ENCODE results near the gene PSG1.
"Not testable (repeated sequence)": the region's sequence is repeated elsewhere in the genome, so short reads cannot be mapped to it uniquely, and the experiment has no call there.

The PSG1 gene

GRCh38 chr19:42880621-42881020, 1.1 kb upstream of the PSG1 start:
- not testable (repeated sequence) for DNase-seq

DNA sequence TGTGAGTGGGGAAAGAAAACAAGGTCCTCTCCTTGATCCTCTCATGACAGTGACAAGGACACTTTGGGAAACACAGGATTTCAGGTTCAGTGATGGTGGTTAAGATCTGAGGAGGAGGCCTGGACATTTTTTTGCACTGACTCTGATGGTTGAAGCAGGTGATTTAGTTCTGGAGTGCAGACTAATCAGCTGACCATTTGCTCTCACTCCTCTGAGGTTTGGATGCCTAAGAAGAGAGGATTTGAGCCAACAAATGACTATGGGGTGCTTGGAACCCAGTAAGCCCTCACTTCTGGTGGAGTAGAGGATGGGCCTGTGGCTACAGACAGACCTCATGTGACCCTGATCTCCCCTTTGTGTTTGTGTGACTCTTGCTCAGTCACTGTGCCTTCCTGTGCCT, 2.9 kb downstream of the PSG1 start:
- not testable (repeated sequence) for DNase-seq

GRCh38 chr19:42875881-42876280, 3.6 kb downstream of the PSG1 start:
- DNase-seq = not testable (repeated sequence)

GRCh38 chr19:42874901-42875813, 4.4 kb downstream of the PSG1 start:
- DNase-seq = not testable (repeated sequence)

DNA sequence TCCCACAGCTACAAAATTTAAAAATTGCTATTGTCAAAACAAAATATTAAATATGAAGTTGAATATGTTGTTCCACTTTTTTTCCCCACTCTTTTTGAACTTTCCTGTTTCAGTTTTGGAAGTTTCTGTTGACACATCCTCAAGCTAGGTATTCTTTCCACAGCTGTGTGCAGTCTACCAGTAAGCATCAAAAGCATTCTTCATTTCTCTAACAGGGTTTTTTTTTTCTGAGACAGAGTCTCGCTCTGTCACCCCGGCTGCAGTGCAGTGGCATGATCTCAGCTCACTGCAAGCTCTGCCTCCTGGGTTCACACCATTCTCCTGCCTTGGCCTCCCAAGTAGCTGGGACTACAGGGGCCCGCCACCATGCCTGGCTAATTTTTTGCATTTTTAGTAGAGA, 5.4 kb downstream of the PSG1 start:
- DNase-seq = not testable (repeated sequence)

DNA sequence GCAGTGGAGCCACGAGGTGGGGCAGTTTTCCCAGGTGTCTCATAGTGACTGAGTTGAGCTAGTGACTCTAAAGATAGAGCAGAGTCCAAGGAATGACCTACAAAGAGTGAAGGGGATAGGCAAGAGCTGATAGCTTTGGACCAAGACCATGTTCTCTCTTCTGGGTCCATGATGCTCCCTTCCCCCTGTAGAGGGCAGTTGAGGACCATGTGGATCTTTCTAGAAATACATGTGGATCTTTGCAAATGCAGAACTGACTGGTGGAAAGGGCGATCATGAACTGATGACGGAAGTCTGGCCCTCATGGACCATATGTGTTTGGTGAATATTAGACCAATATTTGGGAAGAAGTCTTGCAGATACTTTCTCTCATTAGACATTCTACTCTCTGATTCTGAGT, 6.9 kb downstream of the PSG1 start:
- no peak for DNase-seq

GRCh38 chr19:42857544-42857867, 22.0 kb downstream of the PSG1 start:
- no peak for DNase-seq

DNA sequence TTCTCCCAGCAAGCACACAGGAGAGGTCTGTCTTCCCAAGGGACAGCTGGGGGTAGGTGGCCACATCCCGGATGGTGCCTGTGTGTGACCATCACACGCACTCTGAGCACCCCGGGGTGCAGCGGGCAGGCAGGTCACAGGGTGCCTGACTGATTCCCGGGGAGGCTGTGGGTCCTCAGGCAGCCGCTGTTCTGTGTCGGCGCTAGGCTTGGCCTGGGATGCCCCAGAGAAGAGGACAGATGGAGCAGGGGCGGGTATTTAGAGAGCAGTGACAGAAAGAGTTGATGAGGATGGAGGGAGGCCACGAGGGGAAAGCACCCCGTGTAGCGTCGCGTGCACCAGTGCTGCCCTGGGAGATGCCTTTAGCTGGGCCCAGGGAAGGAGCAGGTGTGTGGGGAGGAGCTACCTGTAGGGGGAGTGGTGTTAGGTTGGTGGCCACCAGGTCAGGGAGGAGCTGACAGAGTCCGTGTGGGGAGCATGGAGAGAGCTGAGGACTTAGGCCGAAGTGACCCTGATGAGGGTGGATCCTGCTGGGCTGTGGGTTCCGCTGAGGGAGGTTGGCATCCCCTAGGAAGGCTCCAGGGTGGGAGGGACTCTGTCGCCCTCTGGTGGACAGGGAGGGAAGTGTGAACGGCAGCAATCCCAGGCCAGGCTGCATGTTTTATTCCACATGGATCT, 22.5 kb downstream of the PSG1 start:
- DNase-seq = not testable (repeated sequence)

GRCh38 chr19:42854745-42855144, 24.8 kb downstream of the PSG1 start:
- DNase-seq = not testable (repeated sequence)

DNA sequence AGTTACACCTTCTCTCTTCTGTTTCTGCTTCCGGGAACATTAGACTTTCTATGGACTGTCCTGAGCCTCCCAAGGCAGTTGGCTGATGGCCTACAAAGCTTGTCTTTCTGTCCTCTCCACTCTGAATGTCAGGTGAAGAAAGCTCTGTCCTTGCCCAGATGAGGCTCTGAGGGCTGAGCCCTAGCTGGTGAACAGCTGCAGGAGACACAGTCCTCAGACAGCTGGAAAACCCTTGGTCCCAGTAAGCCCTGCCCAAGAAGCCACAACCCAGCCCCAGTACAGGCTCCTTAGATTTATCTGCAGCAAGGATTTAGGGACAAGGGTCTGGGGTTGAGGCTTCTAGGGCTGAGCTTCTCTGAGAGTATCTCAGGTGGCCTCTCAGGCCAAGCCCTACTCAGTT, 26.3 kb downstream of the PSG1 start:
- DNase-seq = not testable (repeated sequence)

DNA sequence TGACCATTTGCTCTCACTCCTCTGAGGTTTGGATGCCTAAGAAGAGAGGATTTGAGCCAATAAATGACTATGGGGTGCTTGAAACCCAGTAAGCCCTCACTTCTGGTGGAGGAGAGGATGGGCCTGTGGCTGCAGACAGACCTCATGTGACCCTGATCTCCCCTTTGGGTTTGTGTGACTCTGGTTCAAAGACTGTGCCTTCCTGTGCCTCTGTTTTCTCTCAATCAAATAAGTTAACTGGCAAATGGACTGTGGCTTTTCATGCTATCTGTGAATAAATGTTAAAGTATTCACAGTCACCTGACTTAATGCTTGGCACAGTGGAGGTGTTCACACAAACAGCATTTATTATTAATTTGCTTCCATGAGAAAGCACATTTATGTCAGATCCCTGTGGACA, 26.7 kb downstream of the PSG1 start:
- not testable (repeated sequence) for DNase-seq

- not testable (repeated sequence) for DNase-seq
Measured at GRCh38 chr19:42851718-42852280, 27.7 kb downstream of the PSG1 start.

GRCh38 chr19:42850981-42851717, 28.4 kb downstream of the PSG1 start:
- DNase-seq = no peak

- no peak for DNase-seq
Measured at GRCh38 chr19:42846597-42846996, 32.9 kb downstream of the PSG1 start.

DNA sequence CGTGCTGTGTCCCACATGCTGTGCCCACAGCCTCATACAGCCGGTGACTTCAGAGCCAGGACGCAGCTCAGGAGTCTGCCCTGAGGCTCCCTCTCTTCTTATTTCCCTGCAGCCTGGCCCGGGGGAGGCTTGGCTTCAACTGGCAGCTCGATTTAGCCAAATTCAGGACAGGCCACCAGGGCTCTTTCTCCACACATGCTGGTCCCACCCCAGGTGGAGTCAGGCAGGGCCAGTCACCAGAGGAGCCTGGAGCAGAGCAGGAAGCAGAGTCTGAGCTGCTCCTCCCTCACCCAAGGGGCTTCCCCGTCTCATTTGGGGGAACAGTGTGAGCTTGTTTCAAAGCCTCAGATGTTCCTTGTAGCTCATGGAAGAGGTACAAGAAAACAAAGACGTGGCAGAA, 35.9 kb downstream of the PSG1 start:
- not testable (repeated sequence) for DNase-seq

DNA sequence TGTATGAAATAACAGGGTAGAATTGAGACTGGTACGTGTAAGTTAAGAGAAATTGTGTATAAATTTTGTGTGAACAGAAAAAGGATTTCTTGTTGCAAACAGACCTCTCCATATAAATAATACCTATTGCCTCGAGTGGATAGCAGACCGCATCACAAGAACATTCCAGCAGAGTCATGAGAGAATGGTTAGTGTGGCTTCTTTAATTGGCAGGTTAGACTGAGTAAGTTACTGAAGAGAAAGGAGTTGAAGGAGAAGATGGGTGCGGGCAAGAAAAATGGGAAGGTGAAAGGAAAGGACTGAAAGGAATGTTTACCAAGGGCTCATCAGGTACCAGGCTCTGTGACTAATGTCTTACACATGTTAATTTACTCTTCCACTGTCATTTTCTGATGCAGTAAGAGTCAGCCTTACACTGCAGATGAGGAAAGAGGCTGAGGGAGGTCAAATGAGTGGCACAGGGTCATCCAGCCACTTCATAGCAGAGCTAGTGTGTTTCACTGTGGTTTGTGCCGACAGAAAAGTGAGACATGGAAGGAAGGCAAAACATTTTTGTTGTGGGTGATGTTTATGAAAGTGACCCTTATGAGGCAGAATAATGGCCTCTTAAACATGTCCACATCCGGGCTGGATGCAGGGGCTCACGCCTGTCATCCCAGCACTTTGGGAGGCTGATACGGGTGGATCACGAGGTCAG, 46.6 kb downstream of the PSG1 start:
- DNase-seq = not testable (repeated sequence)

DNA sequence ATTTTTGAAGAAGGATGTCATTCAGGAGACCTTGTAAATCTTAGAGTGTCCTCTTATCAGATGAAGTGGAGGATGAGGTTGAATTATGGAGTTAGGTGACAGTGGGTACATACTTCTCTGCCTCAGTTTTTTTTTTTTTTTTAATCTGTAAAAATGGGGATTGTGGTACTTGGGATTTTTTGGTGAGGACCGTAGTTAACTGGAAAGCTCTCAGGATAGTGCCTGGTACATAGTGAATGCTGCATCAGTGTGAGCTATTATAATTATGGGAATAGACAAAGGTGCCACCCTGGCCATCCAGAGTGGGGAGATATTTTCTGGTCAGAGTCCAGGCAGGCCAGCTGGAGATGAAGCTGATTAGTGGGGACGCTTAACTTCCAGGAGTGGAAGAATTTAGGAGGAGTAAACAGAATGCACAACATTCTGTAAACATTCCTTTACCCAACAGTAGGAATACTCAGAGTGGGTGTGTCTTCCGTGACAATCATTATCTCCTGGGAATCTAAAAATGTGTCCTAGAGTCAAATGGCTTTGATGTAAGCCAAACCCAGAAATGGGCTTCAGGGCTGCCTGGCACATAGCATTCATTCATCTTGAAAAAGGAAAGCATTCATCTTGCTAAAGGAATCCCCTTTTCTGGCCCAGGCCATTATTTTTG, 47.4 kb downstream of the PSG1 start:
- DNase-seq = not testable (repeated sequence)

DNA sequence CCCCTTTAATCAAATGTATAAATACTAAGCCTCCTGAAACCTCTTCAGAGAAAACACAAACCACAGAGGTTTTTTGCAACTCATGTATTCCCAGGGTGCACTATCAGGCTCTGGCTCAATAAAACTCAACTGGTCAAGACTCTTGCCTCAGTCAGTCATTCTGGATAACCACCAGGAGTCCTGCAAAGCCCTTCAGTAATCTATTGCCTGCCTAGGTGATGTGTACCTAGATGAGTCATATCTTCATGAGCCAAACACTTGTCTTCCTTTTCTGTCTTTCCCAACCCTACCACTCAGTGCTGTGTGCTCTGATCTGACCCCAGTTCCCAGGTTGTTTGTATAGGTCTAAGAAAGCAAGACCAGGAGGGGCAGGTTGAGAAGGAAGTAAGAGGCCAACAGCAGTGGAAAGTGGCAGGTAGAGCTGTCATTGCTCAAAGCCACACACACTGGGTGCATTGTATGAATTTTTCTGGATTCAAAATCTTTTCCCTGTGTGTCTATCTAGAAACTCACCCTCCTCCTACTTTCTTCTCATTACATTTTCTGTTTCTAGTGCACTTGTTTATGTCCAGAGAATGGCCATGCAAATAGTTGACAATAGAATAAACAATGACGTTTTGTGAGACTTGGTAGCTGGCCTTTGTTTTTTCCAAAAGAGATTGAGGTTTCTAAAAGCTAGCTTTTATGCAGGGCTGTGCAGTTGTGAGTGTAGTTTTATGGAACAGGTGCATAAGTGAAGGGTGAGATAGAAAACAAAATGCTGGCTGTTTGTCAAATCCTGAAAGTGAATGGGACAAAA, 48.1 kb downstream of the PSG1 start:
- peak; percentile 66 for DNase-seq

DNA sequence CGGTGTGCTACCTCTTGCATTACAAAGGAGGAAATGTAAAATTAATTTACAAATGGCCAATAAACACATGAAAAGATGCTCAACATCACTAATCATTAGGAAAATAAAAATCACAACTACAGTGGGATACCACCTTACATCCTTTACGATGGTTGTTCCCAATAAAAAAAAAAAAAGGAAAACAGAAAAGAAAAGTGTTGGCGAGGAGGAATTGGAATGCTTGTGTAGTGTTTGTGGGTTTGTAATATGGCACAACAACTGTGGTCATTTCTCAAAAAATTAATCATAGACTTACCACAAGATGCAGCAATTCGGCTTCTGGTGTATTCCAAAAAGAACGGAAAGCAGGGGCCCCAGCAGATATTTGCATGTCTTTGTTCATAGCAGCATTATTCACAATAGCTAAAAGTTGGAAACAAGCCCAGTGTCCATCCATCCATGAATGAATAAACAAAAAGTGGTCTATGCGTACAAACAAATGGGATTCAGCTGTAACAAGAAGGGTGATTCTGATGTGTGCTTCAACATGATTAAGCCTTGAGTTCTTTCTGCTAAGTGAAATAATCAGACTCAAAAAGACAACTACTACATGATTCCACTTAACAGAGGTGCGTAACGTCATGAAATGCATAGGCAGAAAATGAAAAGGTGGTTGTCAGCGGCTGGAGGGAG, 58.1 kb downstream of the PSG1 start:
- DNase-seq = peak; percentile 76

DNA sequence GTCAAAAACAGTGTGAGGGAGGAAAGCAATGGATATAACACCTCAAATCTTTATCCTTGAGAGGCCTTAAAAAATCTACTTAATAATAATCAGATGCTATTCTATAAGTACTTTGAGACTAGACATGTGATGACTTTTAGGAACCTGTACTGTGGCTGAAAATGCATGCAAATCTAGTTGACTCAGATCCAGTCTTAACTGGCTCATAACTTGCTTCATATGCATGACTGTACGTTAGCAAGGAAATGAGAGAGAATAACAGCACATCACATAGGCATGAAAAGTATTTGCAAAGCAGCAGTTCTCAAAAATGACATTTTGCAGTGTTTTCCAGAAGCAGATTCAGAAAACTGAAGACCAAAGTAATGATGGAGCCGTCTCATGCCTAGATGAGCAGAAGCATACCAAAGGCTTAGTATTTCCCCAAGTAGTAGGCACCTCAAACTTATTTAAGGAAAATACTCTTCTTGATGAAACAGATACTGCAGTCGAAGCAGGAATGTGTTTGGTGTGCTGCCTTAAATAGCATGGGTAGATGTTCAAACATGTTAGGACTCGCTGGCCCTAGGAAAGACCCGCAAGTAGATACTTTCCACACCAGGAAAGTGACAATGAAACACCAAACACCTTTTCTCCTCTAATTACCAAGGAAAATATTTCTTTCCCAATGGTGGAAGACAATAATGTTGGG, 59.4 kb downstream of the PSG1 start:
- DNase-seq = not testable (repeated sequence)
